ENCODE measurements around the gene AAK1.
A peak's percentile ranks its signal among the peaks of the same experiment; 100 is the strongest.
"Not testable (repeated sequence)": the region's sequence is repeated elsewhere in the genome, so short reads cannot be mapped to it uniquely, and the experiment has no call there.

The AAK1 gene

DNA sequence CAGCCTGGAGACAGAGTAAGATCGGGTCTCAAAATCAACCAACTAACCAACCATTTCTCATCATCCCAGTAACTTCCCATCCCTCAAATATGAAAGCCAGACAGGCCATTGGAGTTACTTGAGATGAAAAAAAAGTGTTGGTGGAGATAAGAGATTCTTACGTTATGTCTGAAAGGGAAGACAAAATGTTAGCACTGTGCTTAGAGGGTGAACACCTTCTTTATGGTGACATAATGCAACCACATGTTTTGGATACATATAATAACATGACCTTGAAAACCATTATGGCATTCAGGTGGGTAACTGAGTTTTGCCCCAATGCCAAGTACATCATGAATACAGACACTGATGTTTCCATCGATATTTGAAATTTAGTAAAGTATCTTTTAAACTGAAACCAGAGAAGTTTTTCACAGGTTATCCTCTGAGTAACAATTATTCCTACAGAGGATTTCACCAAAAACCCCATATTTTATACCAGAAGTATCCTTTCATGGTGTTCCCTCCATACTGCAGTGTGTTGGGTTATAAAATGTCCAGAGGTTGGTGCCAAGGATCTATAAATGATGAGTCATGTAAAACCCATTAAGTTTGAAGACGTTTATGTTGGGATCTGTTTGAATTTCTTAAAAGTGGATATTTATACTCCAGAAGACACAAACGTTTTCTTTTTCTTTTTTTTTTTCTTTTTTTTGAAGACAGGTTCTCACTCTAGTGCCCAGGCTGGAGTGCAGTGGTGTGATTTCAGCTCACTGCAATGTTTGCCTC is 45.5 kb downstream of the AAK1 start:
- no peak for DNase-seq (ENCODE audit: low spot score)

DNA sequence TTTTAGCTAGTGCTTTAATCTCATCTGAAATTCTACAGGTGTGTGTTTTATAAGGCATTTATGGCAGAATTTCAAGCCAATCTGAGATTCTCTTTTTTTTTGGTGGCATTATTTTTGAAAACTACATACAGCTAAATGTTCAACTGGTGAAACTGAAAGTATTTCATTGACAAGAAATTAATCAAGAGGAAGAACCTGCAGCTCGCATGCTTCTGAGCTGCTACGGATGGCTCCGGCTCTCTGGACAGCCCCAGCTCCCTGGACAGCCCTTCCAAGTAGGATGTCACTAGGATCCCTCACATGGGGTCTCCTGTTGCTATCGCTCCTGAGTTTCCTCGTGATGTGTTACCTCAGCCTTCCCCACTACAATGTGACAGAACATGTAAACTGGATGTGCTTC is 46.4 kb downstream of the AAK1 start:
- DNase-seq (ENCODE audit: low spot score): no peak

DNA sequence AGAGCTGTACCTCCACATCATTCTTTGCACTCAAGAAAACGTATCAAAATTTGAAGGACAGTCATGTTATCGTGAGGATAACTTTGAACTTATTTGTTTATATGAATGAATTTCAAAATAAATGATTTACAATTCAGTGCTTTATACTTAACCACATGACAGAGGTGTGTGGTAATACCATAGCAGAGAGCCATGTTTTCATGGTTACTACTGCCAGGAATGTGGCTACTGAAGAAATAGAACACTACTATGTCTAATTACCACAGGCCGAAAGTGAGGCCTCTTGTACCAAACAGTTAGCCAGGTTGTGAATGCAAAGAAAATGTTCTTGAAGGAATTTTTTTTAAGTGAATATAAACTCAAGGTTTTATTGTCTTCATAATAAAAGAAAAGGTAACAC is 49.2 kb downstream of the AAK1 start:
- DNase-seq (ENCODE audit: low spot score): peak; percentile 39

DNA sequence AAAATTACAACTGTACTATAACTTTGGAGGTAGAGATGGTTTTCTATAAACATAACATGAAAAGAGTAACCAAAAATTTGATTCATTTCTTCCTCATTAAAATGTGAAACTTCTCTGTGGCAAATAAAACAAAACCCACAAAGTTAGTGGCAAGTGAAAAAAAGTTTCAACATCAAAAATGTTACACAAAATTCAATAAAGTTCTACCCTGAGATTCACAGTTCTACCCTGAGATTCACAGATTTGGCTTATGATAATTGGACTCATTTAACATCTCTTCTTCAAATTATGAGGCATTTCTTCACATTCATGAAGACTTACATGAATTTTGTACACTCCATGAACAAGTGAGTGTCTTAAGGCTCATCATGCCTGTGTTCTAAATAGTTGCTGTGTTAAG is 51.0 kb downstream of the AAK1 start:
- no peak for DNase-seq (ENCODE audit: low spot score)

DNA sequence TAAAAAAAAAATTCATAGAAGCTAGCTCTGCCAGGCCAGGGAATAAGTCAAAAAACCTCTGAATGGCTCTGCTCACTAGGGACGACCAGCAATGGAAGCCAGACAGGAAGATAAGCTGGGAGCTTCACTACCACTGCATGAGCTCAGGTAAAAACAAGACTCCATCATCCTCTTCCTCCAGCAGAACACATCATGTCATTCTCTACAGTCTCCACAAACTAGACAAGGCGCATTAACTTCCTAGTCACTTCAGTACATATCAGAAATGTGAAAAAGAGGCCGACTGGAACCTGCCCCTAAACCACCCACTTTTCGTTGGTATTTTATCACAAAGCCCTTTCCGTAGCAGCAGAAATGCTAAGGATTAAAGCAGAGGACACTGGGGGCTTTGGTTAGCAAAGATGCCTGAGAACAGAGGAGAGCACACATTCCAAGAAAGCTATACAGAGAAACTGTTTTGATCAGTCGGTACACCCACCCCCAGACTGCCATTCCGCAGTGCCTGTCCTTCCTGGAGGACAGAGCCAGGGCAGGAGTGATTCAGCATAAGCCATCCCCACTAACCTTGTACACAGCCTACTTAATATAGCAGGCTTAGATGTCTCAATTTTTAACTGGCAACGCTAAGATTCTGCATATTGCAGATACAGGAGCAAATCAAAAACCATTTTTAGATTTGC is 53.4 kb downstream of the AAK1 start:
- no peak for DNase-seq (ENCODE audit: low spot score)

DNA sequence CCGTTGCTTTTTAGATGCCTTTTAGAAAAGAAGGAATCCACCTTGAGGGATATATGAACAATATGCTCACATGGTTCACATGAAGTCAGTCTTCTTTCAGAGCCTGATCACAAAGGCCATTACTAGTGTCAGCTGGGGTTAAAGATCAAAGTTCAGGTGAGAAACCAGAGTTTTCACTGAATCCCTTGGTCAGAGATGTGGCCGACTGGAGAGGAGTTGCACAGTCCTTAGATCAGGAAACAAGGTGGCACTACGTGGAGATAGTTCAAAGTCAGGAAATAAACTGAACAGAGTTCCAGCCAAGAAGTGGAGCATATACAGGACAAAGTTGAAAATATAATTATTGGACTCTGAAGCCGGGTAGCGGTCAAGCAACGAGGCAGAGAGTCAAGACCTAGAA is 54.6 kb downstream of the AAK1 start:
- no peak for DNase-seq (ENCODE audit: low spot score)

DNA sequence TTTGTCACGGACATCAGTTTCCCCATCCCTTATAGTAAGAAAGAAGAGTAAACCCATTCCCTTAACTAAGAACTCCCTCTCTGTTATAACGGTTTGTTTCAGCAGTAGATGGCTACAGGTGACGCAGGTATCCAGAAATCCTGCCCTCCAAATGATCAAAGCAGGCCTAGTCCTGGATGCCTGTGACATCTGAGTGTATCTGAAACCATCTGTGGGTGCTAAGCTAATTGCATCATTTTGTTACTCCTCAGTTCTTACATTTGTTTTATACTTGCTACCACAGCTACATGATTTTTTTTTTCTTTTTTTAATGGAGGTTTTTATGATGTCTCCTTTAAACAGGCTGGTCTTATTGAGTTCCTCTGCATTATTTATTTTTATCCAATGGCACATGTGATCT is 55.1 kb downstream of the AAK1 start:
- DNase-seq (ENCODE audit: low spot score): no peak

DNA sequence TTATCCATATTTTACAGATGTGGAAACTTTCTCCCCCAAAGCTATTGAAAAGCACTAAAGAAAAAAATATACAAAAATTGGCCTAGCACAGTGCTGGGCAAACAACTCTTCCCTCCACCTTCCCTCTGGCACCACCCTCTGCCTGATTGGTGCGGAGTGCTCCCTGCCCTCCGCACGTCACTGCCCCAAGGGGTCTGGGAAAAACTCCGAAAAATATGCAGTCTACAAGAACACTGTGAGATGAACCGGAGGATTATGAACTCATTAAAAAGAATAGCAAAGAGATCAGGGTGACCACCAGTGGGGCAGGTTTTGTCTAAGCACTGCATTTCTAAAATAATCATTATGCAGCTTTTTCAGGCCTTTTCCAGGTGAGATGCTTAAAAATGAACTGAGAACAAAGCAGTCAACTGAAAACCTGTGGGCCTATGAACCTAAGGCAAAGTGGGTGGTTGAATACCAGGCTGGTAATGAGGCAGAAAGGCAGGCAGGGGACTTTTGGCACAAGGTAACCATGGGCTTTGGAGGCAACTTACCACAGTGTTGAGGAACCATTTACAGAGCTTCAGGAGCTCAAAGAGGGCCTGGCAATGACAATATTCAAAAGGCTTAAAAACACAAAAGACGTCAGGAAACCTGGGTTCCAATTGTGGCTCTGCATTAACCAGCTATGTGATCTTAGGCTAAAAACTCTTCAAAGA is 57.5 kb downstream of the AAK1 start:
- DNase-seq (ENCODE audit: low spot score): no peak

DNA sequence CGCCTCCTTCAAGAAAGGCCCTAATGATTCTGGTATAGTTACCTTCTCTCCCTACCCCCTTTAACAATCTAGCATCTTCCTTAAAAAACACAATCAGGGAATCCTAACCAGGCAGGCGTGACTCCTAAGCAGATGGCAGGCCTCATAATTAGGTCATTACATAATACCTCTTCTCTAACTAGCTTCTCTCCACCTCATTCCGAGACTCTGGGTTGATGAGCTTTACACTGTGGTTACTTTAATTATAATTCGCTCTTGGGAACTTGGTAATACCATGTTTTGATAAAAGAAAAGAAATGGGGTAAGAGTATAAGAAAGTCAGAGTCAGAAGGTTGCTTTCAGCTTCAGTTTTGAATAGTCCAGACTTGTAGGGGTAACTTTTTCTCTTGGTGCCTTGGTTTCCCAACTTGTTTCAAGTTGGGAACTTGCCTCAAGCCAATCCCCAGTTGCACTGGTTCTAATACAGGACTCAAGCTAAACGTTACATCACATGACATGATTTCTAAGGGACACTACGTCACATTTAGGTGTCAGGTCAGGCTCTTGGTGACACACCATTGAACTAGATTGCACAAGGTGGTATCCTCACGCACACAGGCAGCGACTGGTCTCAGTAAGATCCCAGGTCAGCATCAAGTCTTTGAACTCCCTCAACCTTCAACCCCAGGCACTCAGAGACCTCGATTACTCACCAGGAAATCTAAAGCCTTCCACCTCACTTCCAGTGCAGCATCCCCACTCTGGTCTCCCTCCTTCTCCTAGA is 59.2 kb downstream of the AAK1 start:
- no peak for DNase-seq (ENCODE audit: low spot score)

DNA sequence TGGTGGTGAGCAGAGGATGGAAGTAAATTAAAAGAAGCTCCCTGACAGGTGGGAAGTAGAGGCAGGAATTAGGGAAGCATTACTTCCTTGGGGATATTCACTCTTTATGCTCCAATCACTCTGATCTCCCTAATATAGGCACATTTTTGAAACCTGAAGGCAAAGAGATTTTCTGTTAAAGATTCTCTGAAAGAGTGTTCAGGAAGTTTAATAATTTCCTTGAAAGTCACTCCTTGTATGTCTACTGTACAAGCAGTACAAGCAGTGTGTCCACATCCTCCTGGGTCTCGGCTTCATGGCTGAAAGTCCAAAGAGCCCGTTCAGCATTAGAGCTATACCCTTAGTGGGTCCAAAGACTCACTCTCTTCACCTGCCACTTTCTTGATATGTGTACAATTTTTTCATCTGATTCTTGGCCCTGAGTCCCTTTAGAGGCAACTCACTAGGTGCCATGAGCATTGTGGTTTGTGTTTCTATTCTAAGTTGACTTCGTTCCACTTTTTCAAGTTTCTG is 60.2 kb downstream of the AAK1 start:
- no peak for DNase-seq (ENCODE audit: low spot score)

DNA sequence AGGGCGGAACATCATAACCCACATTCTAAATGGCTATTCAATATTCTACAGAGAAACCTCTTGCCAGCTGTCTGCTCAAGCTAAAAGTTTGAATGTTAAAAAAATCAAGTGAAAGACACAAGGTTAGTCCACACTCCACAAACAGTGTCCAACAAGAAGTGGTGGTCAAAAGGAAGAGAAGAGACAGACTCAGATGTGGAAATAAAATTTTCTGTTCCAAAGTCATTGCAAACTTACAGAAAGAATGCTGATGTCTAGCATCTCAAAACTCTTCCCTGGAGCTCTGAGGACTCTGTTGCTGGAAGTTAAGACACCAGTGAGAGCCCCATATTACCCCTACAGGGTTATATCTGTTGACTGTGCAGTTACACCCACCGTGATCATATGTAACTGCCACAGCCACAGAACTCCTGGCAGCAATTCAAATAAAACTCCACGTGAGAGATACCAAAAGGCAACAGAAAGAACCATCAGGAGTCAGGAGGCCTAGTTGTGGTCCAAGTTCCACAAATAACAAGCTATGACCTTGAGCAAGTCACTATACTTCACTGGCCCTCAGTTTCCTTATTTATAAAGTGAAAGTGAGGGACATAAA is 60.9 kb downstream of the AAK1 start:
- DNase-seq (ENCODE audit: low spot score): no peak

DNA sequence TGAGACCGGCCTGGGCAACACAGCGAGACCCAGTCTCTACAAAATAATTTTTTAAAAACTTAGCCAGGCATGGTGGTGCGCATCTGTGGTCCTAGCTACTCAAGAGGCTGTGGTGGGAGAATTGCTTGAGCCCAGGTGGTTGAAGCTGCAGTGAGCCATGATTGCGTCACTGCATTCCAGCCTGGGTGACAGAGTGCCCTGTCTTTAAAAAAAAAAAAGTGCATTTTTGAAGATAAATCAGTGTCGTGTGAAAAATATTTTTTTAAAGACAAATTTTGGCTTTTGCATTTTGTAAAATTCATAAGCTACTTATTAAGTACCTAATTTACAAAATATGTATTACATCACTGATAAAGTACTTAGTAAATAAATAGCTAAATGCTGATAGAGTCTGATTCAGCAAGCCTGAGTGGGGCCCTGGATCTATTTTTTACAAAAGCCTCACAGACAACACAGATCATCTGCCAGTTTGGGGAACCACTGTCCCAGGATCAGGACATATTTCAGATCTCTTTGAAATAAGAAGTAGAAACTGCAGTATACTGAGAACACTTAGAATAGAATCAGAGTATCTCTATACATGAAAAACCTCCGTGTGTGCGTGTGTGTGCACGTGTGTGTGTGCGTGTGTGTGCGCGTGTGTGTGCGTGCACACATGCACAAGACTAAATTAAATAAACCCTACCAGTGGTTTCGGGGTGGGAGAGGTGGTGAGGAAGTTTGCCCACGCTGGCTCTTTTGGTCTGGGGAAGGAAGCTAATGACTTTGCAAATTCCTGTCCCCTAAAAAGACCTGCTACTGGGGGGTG is 61.6 kb downstream of the AAK1 start:
- DNase-seq (ENCODE audit: low spot score): no peak

DNA sequence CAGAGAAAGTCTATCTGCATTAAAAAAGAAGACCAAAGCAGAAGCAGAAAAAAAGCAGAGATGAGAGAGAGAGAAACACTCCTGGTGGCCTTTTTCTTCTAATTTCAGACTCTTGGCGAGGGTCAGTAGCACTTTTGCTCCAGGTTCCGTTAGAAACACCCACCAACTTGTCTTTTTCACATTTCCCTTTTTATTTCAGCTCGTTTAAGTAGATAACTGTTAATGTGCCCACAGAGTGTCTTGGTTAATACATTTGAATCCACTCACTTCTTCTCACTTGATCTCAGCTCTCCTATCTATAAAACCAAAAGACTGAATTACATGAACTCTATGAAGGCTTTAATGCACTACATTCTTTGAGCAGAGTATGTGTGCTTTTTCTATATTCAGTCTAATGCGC is 63.1 kb downstream of the AAK1 start:
- no peak for DNase-seq (ENCODE audit: low spot score)

DNA sequence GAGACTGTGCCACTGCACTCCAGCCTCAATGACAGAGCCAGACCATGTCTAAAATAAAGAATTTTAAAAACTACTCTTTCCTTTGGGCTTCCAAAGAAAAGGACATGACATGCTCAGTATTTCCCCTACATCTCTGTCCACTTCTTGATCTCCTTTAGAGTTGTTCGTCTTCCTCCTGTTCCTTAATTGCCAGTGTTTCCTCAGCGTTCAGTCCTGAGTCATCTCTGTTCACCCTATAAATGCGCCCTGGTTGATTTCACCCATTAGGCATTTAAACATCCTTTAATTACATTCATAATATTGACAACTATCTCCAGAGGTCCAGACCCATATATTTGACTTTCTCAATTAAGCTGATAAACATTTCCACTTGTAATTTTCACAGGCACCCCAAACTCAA is 64.0 kb downstream of the AAK1 start:
- DNase-seq (ENCODE audit: low spot score): no peak

DNA sequence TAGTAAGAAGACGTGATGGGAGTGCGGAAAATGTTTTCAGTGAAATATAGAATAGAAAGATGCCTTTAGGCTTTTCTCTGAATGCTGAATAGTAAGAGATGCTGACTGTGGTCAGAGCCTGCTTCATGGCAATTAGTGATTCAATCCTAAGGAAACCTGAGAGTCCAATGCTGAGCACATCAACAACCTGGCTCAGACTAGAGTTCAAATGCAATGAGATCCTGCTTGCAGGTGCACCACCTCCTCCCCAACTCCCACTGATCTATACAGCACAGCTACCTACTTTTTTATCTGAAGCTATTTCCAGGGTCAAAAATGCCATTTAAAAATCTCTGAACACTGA is 65.4 kb downstream of the AAK1 start:
- DNase-seq (ENCODE audit: low spot score): no peak

DNA sequence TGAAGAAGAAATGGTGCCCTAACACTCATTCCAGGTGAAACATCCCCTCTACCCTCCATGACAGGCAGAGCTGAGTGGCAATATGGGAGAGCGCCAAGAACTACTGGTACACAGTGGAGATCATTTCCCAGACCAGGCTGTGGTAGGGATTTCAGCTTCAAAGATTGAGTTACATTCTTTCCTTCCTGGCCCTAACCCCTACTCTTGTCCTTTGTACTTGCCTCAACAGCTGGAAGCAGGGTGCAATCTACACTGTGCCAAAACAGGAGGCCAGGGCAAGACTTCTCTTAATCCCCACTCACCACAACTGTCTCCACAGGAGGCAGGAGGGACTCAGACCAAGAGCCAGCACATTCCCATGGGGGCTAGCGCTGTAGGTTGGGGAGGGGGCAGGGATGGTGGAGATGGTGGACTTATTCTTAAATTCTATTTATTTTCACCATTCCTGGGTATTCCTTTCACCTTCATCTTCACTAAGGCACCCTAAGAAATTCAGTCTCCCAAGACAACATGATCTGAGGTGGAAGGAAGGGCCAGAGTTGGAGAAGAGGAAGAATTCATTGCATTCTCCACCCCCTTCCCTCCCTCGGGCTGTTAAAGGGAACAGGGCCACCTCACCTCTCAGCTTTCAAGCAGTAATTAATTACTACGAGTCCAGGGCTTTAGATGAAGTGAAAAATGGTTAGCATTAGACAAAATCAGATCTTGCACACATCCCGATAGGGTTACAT is 65.9 kb downstream of the AAK1 start:
- DNase-seq (ENCODE audit: low spot score): no peak

DNA sequence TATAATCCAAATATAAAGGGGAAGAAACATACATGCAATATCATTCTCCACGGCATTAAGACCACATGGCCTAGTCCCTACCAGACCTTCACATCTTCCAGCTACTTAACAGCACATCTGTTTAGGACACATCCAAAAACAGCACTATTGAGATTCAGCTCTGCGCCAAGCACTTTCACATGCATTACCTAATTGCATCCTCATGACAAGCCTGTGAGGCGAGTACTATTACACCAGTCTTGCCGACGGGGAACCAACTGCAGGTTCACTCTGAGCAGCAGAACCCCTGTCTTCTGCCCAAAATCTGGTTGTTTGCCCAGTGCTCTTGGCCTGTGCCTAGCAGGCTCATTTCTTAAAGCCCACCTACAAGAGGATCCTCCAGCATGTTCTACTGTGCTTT is 66.7 kb downstream of the AAK1 start:
- DNase-seq (ENCODE audit: low spot score): no peak

DNA sequence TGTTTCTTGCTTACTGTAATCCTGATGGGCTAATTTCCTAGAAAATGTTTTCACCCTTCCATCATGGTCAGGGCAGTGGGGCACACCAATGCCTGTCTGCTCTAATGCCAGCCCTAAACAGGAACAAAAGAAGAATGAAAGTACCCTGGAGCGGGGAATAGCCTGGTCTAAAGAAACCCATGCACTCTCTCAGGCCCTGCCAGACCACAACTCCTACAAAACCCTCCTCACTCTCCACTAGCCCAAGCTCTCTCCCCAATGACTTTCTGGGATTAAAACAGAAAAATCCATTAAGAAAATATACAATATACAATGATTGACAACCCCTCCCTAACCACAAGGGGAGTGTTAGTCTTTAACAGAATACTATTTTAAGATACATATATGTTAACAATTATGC is 67.6 kb downstream of the AAK1 start:
- no peak for DNase-seq (ENCODE audit: low spot score)

DNA sequence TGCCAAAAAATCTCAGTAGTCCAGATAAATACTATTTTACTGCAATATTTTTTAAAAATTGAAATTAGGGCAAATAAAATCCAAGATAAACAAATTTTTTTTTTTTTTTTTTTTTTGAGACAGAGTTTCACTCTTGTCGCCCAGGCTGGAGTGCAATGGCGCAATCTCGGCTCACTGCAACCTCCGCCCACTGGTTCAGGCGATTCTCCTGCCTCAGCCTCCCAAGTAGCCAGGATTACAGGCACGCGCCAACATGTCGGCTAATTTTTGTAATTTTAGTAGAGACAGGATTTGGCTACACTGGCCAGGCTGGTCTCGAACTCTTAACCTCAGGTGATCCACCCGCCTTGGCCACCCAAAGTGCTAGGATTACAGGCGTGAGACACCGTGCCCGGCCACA is 68.2 kb downstream of the AAK1 start:
- DNase-seq (ENCODE audit: low spot score): not testable (repeated sequence)

DNA sequence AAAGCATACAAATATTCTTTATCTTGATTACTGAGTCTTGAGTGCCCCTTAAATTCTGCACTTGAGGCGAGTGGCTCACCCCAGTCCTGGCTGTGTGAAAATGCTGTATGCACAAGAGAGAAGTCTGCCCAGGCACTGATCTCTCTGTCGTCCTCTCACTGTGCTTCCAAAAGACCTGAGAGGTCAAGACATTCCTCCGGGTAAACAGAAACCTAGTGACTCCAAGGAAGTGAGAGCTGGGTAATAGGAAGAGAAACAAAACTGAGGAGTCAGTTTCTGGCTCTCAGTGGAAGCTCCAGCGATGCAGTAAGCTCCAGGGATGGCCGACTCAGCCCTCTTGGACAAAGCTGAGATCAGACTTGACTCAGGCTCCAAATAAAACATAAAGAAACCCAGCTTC is 70.9 kb downstream of the AAK1 start:
- DNase-seq (ENCODE audit: low spot score): peak; percentile 28

DNA sequence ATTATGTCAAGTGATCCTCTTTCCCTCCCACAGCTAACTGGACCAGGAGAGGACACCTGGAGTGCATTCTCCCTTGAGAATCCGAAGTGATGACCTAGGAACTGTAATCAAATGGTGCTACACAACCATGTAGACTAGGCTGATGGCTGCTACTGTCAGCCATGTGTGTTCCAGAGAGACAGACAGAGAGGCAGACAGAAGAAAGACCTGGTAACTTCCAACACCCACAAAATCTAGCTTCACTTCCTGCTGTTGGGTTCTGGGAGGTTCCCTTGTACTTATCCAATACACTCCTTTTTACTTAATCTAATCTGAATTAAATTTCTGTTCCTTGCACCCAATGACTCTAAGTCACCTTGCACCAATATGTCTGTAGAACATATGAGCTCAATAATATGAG is 72.3 kb downstream of the AAK1 start:
- DNase-seq (ENCODE audit: low spot score): no peak

Measured in AG08396 (cell line).